ENCODE measurements around the gene NPHS2. TPM values are rescaled to one million over a fixed set of nuclear protein-coding genes. Genes with fewer than 3 reads are reported as not detected.

NPHS2 gene
- total RNA-seq, 6 experiments from 2014 or later = not detected

DNA sequence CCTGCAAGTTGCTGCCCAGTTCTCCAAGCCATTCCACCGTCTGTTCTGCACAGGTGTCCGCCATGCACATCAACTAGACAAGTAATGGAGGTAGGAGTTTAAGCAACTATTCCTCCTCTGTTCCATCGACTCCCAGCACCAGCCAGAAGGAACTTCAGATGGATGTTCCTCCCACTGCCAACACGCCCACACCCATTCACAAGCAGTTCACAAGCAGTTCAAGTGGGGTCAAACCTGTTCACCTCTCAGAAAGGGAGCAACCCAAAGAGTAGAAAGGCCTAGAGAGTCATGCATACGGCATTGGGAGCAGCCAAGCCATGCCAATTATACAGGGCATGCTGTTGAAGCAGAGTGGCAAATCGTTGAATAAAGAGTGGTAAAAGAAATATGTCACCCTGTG, 11.6 kb upstream of the NPHS2 start:
- TF ChIP-seq, protein P1, sequence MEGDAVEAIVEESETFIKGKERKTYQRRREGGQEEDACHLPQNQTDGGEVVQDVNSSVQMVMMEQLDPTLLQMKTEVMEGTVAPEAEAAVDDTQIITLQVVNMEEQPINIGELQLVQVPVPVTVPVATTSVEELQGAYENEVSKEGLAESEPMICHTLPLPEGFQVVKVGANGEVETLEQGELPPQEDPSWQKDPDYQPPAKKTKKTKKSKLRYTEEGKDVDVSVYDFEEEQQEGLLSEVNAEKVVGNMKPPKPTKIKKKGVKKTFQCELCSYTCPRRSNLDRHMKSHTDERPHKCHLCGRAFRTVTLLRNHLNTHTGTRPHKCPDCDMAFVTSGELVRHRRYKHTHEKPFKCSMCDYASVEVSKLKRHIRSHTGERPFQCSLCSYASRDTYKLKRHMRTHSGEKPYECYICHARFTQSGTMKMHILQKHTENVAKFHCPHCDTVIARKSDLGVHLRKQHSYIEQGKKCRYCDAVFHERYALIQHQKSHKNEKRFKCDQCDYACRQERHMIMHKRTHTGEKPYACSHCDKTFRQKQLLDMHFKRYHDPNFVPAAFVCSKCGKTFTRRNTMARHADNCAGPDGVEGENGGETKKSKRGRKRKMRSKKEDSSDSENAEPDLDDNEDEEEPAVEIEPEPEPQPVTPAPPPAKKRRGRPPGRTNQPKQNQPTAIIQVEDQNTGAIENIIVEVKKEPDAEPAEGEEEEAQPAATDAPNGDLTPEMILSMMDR (IDR thresholded peaks at IDR 0.05) = no peak
- no peak for DNase-seq
- Mint-ChIP-seq H3K27me3 (ENCODE audit: insufficient read depth) (peaks cover 12% of the 10 kb centered on the region), H3K4me1 (ENCODE audit: low read depth) (no peaks in the 10 kb centered on the region), H3K4me3 (no peak overlapping the region), H3K27ac (no peak overlapping the region), H3K36me3 (ENCODE audit: low read depth) (no peaks in the 10 kb centered on the region), H3K9me3 (no peaks in the 10 kb centered on the region)

DNA sequence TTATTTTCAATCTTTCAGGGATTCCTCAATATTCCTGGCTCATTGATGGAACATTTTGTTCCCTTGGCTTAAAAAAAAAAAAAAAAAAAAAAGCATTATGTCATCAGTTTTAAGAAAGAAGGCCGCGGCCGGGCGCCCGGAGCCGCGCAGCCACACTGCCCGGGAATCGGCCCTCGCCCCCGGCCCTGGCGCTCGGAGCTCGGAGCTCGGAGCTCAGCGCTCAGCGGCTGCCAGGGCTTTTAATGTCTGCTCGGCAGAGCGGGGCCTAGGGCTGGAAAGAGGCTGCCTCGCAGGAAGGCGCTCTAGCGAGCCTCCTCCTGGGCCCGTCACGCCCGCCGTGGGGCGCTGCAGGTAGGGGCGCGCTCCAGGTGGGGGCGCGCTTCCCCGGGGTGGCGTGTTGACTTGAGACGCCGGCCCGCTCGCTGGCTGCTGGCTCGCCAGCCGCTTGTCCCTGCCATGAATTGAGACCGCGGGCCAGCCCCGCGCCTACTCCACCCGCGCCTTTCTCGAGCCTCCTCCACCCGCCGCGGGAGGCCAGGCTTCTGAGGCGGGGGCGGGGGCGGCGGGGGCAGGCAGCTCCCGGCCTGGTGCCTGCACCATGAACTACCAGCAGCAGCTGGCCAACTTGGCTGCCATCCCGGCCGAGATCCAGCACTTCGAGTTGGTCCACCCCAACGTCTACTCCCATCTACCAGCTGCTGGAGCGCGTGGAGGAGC, 10.5 kb upstream of the NPHS2 start:
- DNase-seq = no peak
- H3K9me3 Mint-ChIP-seq = no peaks in the 10 kb centered on the region
- no peaks in the 10 kb centered on the region for H3K36me3 Mint-ChIP-seq (ENCODE audit: low read depth)
- TF ChIP-seq, protein P1 (IDR thresholded peaks at IDR 0.05) = peak; percentile 50
- H3K27ac Mint-ChIP-seq = no peak overlapping the region
- no peaks in the 10 kb centered on the region for H3K4me1 Mint-ChIP-seq (ENCODE audit: low read depth)
- H3K4me3 Mint-ChIP-seq = no peak overlapping the region
- H3K27me3 Mint-ChIP-seq (ENCODE audit: insufficient read depth) = peaks cover 9% of the 10 kb centered on the region

DNA sequence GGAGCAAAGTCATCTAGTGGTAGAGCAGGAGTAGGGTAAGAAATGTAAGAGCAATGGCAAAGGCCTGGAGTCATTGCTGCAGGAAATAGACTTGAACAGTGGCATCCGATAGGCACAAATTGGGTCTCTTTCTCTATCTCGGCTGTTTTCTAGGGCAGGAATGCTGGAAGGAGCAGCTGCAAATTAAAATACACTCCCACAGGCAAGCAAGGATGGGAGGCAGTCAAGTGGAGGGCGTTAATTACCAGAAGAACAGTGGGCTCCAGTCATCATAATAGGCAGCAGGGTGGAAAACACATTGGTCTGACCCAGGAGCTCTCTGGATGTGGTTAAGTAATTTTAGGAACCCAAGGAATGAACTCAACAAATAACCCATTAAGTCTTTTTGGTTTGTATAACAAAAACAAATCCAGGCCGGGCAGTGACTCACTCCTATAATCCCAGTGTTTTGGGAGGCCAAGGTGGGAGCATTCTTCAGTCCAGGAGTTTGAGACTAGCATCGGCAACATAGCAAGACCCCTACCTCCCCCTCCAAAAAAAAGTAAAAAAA, 8.1 kb upstream of the NPHS2 start:
- Mint-ChIP-seq H3K27me3 (ENCODE audit: insufficient read depth) (peaks cover 17% of the 10 kb centered on the region), H3K9me3 (no peaks in the 10 kb centered on the region), H3K36me3 (ENCODE audit: low read depth) (no peaks in the 10 kb centered on the region), H3K4me3 (no peak overlapping the region), H3K4me1 (ENCODE audit: low read depth) (no peaks in the 10 kb centered on the region), H3K27ac (no peak overlapping the region)
- TF ChIP-seq, protein P1 (IDR thresholded peaks at IDR 0.05) = no peak
- DNase-seq = no peak

DNA sequence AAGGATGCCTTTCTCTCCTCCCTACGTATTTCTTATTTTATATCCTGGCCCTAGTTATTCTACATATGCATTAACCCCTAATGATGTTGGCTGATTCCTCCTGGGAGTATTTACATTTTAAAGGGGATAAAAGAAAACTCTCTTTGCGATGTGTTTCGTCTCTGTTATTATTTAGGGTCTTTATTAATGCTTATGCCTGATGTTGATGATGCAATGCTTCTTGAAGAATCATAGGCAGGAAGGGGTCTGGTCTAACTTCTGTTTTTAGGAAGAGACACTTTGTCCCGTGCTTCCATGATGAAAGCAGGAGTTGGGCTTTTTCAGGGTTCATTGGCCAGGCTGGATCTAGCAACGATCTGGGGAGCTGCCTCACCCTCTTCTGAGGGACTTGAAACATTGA, 761 bp upstream of the NPHS2 start:
- TF ChIP-seq, protein P1 (IDR thresholded peaks at IDR 0.05) = no peak
- no peaks in the 10 kb centered on the region for H3K9me3 Mint-ChIP-seq
- H3K36me3 Mint-ChIP-seq (ENCODE audit: low read depth) = no peaks in the 10 kb centered on the region
- no peak overlapping the region for H3K27ac Mint-ChIP-seq
- H3K27me3 Mint-ChIP-seq (ENCODE audit: insufficient read depth) = peaks cover 25% of the 10 kb centered on the region
- no peaks in the 10 kb centered on the region; the same call in 1 of the 2 replicates for H3K4me1 Mint-ChIP-seq (ENCODE audit: low read depth)
- H3K4me3 Mint-ChIP-seq = no peak overlapping the region
- DNase-seq = no peak

DNA sequence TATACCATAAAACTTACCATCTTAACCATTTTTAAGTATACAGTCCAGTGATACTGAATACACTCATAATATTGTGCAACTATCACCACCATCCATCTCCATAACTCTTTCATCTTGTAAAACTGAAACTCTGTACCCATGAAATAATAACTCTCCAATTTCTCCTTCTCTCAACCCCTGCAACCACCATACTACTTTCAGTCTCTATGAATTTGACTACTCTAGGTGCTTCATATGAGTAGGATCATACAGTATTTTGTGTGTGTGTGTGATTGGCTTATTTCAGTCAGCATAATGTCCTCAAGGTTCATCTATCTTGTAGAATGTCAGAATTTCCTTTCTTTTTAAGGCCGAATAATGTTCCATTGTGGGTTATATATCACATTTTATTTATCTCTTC, 17.7 kb downstream of the NPHS2 start:
- no peaks in the 10 kb centered on the region for H3K36me3 Mint-ChIP-seq (ENCODE audit: low read depth)
- peaks cover 3% of the 10 kb centered on the region; the same call in 1 of the 2 replicates for H3K27me3 Mint-ChIP-seq (ENCODE audit: insufficient read depth)
- H3K27ac Mint-ChIP-seq = no peak overlapping the region
- H3K4me3 Mint-ChIP-seq = no peak overlapping the region
- no peaks in the 10 kb centered on the region for H3K9me3 Mint-ChIP-seq
- H3K4me1 Mint-ChIP-seq (ENCODE audit: low read depth) = no peaks in the 10 kb centered on the region
- no peak for DNase-seq
- TF ChIP-seq, protein P1 (IDR thresholded peaks at IDR 0.05) = no peak
